G401.6 (cell line): ENCODE measurements around the gene GAL.

Experiments used
- FAIRE-seq: peaks from 2 replicates; lab custom pipeline; 2012; peaks lifted over from hg19 to GRCh38; lab: Jason Lieb, UNC

The GAL gene

GRCh38 chr11:68714060-68714856 lies 29.9 kb downstream of the GAL start:
- FAIRE-seq = no peak

GRCh38 chr11:68715456-68716122 lies 31.2 kb downstream of the GAL start:
- no peak for FAIRE-seq

GRCh38 chr11:68721075-68721474 lies 36.7 kb downstream of the GAL start:
- FAIRE-seq = no peak

DNA sequence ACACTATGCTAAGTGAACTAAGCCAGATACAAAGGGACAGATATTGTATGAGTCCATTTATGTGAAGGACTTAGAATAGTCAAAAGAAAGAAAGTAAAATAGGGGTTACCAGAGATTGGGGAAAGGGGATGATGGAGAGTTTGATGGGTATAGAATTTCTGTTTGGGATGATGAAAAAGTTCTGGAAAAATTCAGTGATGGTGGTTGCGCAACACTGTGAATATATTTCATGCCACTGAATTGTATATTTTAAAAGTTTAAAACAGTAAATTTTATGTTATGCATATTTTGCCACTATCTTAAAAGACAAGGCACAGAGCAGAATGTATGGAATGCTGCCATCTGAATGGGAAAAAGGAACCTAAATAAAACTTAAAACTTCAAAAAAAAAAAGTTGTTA lies 37.8 kb downstream of the GAL start:
- FAIRE-seq = no peak

- no peak for FAIRE-seq
Measured at GRCh38 chr11:68724293-68724692, 39.9 kb downstream of the GAL start.

DNA sequence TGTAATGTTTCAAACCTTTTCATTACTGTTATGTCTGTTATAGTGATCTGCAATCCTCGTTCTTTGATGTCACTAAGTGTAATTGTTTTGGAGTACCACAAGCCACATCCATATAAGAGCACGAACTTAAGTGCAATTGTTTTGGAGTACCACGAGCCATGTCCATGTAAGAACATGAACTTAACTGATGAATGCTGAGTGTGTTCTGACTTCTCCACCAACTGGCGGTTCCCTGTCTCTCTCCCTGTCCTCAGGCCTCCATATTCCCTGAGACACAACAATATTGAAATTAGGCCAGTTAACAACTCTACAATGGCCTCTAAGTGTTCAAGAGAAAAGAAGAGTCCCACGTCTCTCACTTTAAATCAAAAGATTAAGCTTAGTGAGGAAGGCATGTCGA lies 43.4 kb downstream of the GAL start:
- FAIRE-seq = no peak

- FAIRE-seq = no peak
Measured at GRCh38 chr11:68734111-68734510, 49.8 kb downstream of the GAL start.

DNA sequence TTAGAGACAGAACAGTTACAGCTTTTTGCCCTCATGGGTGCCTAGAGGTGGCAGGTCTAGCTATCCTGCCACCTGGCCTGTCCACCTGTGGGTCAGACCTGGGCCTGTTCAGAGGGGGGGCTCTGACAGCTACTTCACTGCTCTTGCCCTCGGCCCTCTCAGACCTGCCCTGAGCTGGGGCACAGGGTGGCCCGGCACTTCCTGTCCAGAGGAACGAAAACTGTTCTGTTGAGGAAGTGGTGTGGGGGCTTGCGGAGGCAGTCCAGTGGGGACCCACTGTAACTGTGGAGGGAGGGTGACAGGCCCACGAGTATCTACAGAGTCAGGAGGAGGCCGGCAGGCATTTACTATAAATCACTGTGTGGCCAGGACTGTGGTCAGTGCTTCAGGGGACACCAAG lies 50.8 kb downstream of the GAL start:
- no peak for FAIRE-seq

DNA sequence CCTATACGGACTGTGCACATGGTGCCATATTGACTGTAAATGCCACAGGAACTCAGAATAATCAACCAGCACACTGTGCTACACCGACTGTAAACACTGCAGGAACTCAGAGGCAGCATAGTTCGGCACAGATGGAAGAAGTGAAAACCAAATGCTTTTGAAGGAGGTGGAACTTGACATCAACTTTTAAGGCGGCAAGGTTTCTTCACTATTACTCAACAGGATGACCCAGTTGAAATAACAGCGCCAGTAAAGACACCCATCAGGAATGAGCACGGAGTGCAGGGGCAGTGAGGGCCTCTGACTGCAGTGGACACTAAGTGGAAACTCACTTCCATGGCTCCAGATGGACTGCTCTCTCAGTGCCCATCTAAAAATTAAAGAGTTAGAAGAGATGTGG lies 51.3 kb downstream of the GAL start:
- FAIRE-seq = no peak
